ENCODE measurements around the gene CSF1R.

DNA sequence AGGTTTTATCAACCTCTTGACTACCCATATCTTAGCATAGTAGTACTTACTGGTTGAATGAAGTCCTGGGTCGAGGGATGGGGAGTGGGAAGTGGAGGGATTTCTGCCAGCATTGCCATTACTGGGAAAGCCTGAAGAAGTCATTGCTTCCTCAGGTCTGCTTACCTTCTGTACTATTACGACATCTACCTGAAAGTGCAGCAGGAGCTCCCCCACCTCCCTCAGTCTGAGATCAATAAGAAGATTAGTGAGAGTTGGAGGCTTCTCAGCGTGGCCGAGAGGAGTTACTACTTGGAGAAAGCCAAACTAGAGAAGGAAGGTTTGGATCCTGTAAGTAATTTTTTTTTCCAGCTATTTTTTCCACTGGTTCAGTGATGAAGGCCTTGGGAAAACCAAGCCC lies 80.0 kb downstream of the CSF1R start:
- TF ChIP-seq, protein P1, sequence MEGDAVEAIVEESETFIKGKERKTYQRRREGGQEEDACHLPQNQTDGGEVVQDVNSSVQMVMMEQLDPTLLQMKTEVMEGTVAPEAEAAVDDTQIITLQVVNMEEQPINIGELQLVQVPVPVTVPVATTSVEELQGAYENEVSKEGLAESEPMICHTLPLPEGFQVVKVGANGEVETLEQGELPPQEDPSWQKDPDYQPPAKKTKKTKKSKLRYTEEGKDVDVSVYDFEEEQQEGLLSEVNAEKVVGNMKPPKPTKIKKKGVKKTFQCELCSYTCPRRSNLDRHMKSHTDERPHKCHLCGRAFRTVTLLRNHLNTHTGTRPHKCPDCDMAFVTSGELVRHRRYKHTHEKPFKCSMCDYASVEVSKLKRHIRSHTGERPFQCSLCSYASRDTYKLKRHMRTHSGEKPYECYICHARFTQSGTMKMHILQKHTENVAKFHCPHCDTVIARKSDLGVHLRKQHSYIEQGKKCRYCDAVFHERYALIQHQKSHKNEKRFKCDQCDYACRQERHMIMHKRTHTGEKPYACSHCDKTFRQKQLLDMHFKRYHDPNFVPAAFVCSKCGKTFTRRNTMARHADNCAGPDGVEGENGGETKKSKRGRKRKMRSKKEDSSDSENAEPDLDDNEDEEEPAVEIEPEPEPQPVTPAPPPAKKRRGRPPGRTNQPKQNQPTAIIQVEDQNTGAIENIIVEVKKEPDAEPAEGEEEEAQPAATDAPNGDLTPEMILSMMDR (tag by site-specific recombination; IDR thresholded peaks at IDR 0.05): no peak
- no peak for TF ChIP-seq HOXD13 (CRISPR knock-in tag; IDR thresholded peaks at IDR 0.05; ENCODE audit: borderline replicate concordance)
- TF ChIP-seq ZNF843 (tag by site-specific recombination; IDR thresholded peaks at IDR 0.05): no peak
- TF ChIP-seq PRDM1 (tag by site-specific recombination; IDR thresholded peaks at IDR 0.05): no peak
- TF ChIP-seq, protein P2, sequence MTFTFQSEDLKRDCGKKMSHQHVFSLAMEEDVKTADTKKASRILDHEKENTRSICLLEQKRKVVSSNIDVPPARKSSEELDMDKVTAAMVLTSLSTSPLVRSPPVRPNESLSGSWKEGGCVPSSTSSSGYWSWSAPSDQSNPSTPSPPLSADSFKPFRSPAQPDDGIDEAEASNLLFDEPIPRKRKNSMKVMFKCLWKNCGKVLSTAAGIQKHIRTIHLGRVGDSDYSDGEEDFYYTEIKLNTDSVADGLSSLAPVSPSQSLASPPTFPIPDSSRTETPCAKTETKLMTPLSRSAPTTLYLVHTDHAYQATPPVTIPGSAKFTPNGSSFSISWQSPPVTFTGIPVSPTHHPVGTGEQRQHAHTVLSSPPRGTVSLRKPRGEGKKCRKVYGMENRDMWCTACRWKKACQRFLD (tag by site-specific recombination; IDR thresholded peaks at IDR 0.05): no peak
- TF ChIP-seq, protein P3, sequence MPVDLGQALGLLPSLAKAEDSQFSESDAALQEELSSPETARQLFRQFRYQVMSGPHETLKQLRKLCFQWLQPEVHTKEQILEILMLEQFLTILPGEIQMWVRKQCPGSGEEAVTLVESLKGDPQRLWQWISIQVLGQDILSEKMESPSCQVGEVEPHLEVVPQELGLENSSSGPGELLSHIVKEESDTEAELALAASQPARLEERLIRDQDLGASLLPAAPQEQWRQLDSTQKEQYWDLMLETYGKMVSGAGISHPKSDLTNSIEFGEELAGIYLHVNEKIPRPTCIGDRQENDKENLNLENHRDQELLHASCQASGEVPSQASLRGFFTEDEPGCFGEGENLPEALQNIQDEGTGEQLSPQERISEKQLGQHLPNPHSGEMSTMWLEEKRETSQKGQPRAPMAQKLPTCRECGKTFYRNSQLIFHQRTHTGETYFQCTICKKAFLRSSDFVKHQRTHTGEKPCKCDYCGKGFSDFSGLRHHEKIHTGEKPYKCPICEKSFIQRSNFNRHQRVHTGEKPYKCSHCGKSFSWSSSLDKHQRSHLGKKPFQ (tag by site-specific recombination; IDR thresholded peaks at IDR 0.05): no peak
- no peak for TF ChIP-seq ZNF623 (tag by site-specific recombination; IDR thresholded peaks at IDR 0.05)
- TF ChIP-seq, protein P4, sequence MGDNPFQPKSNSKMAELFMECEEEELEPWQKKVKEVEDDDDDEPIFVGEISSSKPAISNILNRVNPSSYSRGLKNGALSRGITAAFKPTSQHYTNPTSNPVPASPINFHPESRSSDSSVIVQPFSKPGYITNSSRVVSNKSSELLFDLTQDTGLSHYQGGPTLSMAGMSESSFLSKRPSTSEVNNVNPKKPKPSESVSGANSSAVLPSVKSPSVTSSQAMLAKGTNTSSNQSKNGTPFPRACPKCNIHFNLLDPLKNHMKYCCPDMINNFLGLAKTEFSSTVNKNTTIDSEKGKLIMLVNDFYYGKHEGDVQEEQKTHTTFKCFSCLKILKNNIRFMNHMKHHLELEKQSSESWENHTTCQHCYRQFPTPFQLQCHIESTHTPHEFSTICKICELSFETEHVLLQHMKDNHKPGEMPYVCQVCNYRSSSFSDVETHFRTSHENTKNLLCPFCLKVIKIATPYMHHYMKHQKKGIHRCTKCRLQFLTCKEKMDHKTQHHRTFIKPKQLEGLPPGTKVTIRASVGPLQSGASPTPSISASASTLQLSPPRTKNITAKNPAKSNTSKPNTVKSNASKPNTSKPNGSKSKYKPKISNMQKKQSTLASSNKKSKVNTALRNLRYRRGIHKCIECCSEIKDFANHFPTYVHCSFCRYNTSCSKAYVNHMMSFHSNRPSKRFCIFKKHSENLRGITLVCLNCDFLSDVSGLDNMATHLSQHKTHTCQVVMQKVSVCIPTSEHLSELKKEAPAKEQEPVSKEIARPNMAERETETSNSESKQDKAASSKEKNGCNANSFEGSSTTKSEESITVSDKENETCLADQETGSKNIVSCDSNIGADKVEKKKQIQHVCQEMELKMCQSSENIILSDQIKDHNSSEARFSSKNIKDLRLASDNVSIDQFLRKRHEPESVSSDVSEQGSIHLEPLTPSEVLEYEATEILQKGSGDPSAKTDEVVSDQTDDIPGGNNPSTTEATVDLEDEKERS (tag by site-specific recombination; IDR thresholded peaks at IDR 0.05): no peak
- TF ChIP-seq ZNF138 (tag by site-specific recombination; IDR thresholded peaks at IDR 0.05; ENCODE audit: borderline replicate concordance): no peak

Measured in HEK293 (cell line).